ENCODE measurements around the gene APBA3. TPM values are rescaled to one million over a fixed set of nuclear protein-coding genes. Genes with fewer than 3 reads are reported as not detected.

The APBA3 gene
- total and polyA plus RNA-seq, 9 of the 15 experiments (the other 6 are each of a cell fraction or from before 2014, with no cell fraction given) = 0.10 to 29.5 (median 11.5) TPM

GRCh38 chr19:3778899-3779723 is 17.6 kb upstream of the APBA3 start (continued):
- TF ChIP-seq CBX3 (IDR thresholded peaks at IDR 0.05; ENCODE audit: borderline replicate concordance in 1 of 2, low read length in 2 of 2) (no peak), KDM5B (IDR thresholded peaks at IDR 0.05; ENCODE audit: insufficient replicate concordance, low read depth, low read length) (no peak), POLR2G (IDR thresholded peaks at IDR 0.05; ENCODE audit: low read depth, low read length) (peak; percentile 60), NUFIP1 (IDR thresholded peaks at IDR 0.05; ENCODE audit: partially characterized antibody) (no peak), MXI1 (IDR thresholded peaks at IDR 0.05; ENCODE audit: low read depth, low read length) (no peak), POLR2AphosphoS2 (IDR thresholded peaks at IDR 0.05; ENCODE audit: low read length) (no peak), MED1 (CRISPR knock-in tag; IDR thresholded peaks at IDR 0.05; ENCODE audit: borderline replicate concordance) (no peak), TFAP4 (CRISPR knock-in tag; IDR thresholded peaks at IDR 0.05; ENCODE audit: borderline replicate concordance) (no peak), NELFE (IDR thresholded peaks at IDR 0.05; ENCODE audit: insufficient read depth, insufficient read length) (no peak), U2AF2 (optimal IDR thresholded peaks at IDR 0.05; ENCODE audit: low read depth, low read length) (no peak), ZBTB7A (IDR thresholded peaks at IDR 0.05; ENCODE audit: borderline replicate concordance, control insufficient read depth, low read depth, low read length) (peak; percentile 55; the same call in 1 of the 2 replicates), RNF2 (IDR thresholded peaks at IDR 0.05) (no peak), SRSF7 (optimal IDR thresholded peaks at IDR 0.05; ENCODE audit: low read depth, low read length) (no peak), SRSF3 (IDR thresholded peaks at IDR 0.05; ENCODE audit: insufficient read depth, low read length) (no peak), KDM2B (CRISPR knock-in tag; IDR thresholded peaks at IDR 0.05) (no peak), USF2 (CRISPR knock-in tag; IDR thresholded peaks at IDR 0.05) (peak; percentile 59), SREBF1 (IDR thresholded peaks at IDR 0.05; ENCODE audit: borderline replicate concordance, low read depth, low read length) (no peak), ZBTB11 (CRISPR knock-in tag; IDR thresholded peaks at IDR 0.05) (no peak), SUPT5H (IDR thresholded peaks at IDR 0.05) (no peak), NR0B1 (IDR thresholded peaks at IDR 0.05; ENCODE audit: partially characterized antibody) (no peak), PHF20 (IDR thresholded peaks at IDR 0.05; ENCODE audit: partially characterized antibody) (no peak)
